Endometrial microvascular endothelial cells (primary cell): ENCODE data around the gene TMEM132D. TPM values are rescaled to one million over a fixed set of nuclear protein-coding genes. Genes with fewer than 3 reads are reported as not detected.
"Not testable (repeated sequence)": the region's sequence is repeated elsewhere in the genome, so short reads cannot be mapped to it uniquely, and the experiment has no call there.

ENCODE experiments used
- in situ Hi-C: cut with HindIII; loops from 2 replicates; pipeline ENCODE4 v1.10.0; 2017; ENCODE audit warnings: low sequenced_read_pairs, low pct_unique_long_range_greater_than_20kb; ENCODE audit errors: inconsistent ontology term
- total RNA-seq: library from RNA; depleted of rRNA; stranded (reverse); fragments of >200 nt; gene quantifications from one replicate; pipeline ENCODE4 v1.2.3, GENCODE V29; 2015; ENCODE audit errors: inconsistent ontology term

TMEM132D gene
- total RNA-seq, 1 donor from 2014 or later: not detected

- in situ Hi-C loops: no loop called here
These were observed 332.9 kb downstream of the TMEM132D start for GRCh38 chr12:129570796-129571400.

- in situ Hi-C loops: no loop called here
These were observed 337.0 kb downstream of the TMEM132D start for GRCh38 chr12:129566800-129567199.

GRCh38 chr12:129564768-129565167 is 339.1 kb downstream of the TMEM132D start:
- in situ Hi-C loops: no loop called here

- in situ Hi-C loops: no loop called here
These were observed 340.6 kb downstream of the TMEM132D start for GRCh38 chr12:129563266-129563665.

- in situ Hi-C loops: no loop called here
These were observed 342.5 kb downstream of the TMEM132D start for GRCh38 chr12:129561304-129561703.

- in situ Hi-C loops: no loop called here
These were observed 344.0 kb downstream of the TMEM132D start for GRCh38 chr12:129559776-129560175.

GRCh38 chr12:129558036-129558435 is 345.8 kb downstream of the TMEM132D start:
- in situ Hi-C loops: no loop called here

- in situ Hi-C loops: no loop called here
These were observed 347.7 kb downstream of the TMEM132D start for GRCh38 chr12:129556082-129556481.

GRCh38 chr12:129552996-129553750 is 350.7 kb downstream of the TMEM132D start:
- in situ Hi-C loops: no loop called here

- in situ Hi-C loops: no loop called here
These were observed 352.4 kb downstream of the TMEM132D start for GRCh38 chr12:129551441-129551840.

- in situ Hi-C loops: no loop called here
These were observed 353.5 kb downstream of the TMEM132D start for GRCh38 chr12:129550353-129550752.

GRCh38 chr12:129549656-129550055 is 354.2 kb downstream of the TMEM132D start:
- in situ Hi-C loops: no loop called here

- in situ Hi-C loops: not testable (repeated sequence)
These were observed 354.8 kb downstream of the TMEM132D start for GRCh38 chr12:129549020-129549419.

GRCh38 chr12:129544716-129545115 is 359.1 kb downstream of the TMEM132D start:
- in situ Hi-C loops: no loop called here

GRCh38 chr12:129540954-129541353 is 362.9 kb downstream of the TMEM132D start:
- in situ Hi-C loops: no loop called here

GRCh38 chr12:129540249-129540648 is 363.6 kb downstream of the TMEM132D start:
- in situ Hi-C loops: no loop called here

GRCh38 chr12:129538724-129539335 is 365.0 kb downstream of the TMEM132D start:
- in situ Hi-C loops: not testable (repeated sequence)

GRCh38 chr12:129538137-129538536 is 365.7 kb downstream of the TMEM132D start:
- in situ Hi-C loops: no loop called here

GRCh38 chr12:129534966-129535750 is 368.7 kb downstream of the TMEM132D start:
- in situ Hi-C loops: no loop called here
